Fibroblast of lung (primary cell): ENCODE measurements around the gene C2orf76. TPM values are rescaled to one million over a fixed set of nuclear protein-coding genes. Genes with fewer than 3 reads are reported as not detected.

Source experiments
- DNase-seq, 2 donors: peaks; one replicate each; pipeline versions ENCODE4 v3.0.0 to v3.0.0-alpha.2; 2010; ENCODE audit warnings: low read depth in 2 of 2
- H2AFZ ChIP-seq: 2 replicates; pipeline ENCODE4 v1.5.1; 2012; ENCODE audit warnings: low read length, control low read depth, inconsistent platforms
- H3K27ac ChIP-seq: 2 replicates; pipeline ENCODE4 v1.5.1; 2011; ENCODE audit warnings: low read length, control low read depth; ENCODE audit not compliant: insufficient read depth
- H3K27me3 ChIP-seq: 2 replicates; pipeline ENCODE4 v1.5.1; 2011; ENCODE audit warnings: mild to moderate bottlenecking, low read length; ENCODE audit not compliant: control insufficient read depth, insufficient read depth
- H3K36me3 ChIP-seq: 2 replicates; pipeline ENCODE4 v1.5.1; 2011; ENCODE audit warnings: low read length; ENCODE audit not compliant: control insufficient read depth, insufficient read depth
- H3K4me1 ChIP-seq: 2 replicates; pipeline ENCODE4 v1.5.1; 2011; ENCODE audit warnings: low read length; ENCODE audit not compliant: control insufficient read depth, insufficient read depth; ENCODE audit errors: extremely low read depth
- H3K4me2 ChIP-seq: 2 replicates; pipeline ENCODE4 v1.5.1; 2011; ENCODE audit warnings: low read length, control low read depth; ENCODE audit not compliant: insufficient read depth; ENCODE audit errors: extremely low read depth
- H3K4me3 ChIP-seq, 4 experiments: fragments of 200-600 bp in 1 of 4; sonication (generic) in 1 of 4; replicated peaks in 1 of 4; 2 replicates each; pipeline ENCODE4 v1.5.1; 2011 to 2016; ENCODE audit warnings: low read length in 4 of 4, low read depth in 3 of 4, mild to moderate bottlenecking in 3 of 4, control low read depth in 2 of 4, inconsistent platforms in 1 of 4, mixed read lengths in 1 of 4; ENCODE audit not compliant: insufficient read depth in 1 of 4; ENCODE audit errors: control extremely low read depth in 1 of 4
- H3K79me2 ChIP-seq: 2 replicates; pipeline ENCODE4 v1.5.1; 2012; ENCODE audit warnings: mild to moderate bottlenecking, low read length, inconsistent platforms; ENCODE audit not compliant: control insufficient read depth, insufficient read depth
- H3K9ac ChIP-seq: 2 replicates; pipeline ENCODE4 v1.5.1; 2011; ENCODE audit warnings: mild to moderate bottlenecking, low read length, control low read depth; ENCODE audit not compliant: insufficient read depth
- H3K9me3 ChIP-seq: 2 replicates; pipeline ENCODE4 v1.5.1; 2012; ENCODE audit warnings: low read depth, low read length; ENCODE audit not compliant: control insufficient read depth, insufficient read depth
- H4K20me1 ChIP-seq: 2 replicates; pipeline ENCODE4 v1.5.1; 2011; ENCODE audit warnings: low read length; ENCODE audit not compliant: control insufficient read depth, insufficient read depth; ENCODE audit errors: extremely low read depth
- EZH2 ChIP-seq: IDR thresholded peaks from 2 replicates; pipeline ENCODE4 v1.5.1; 2012; ENCODE audit warnings: low read length, control low read depth, mild to moderate bottlenecking; ENCODE audit errors: missing control alignments
- polyA plus RNA-seq, 2 donors: library from polyadenylated mRNA; depleted of rRNA in 1 of 2; stranded (reverse) in 1 of 2; unstranded in 1 of 2; fragments of >200 nt; gene quantifications; 2 replicates each; pipeline ENCODE4 v1.2.1, GENCODE V29; 2011 to 2012; ENCODE audit warnings: missing spikeins in 1 of 2
- total RNA-seq: library from RNA; depleted of rRNA; stranded (reverse); fragments of >200 nt; gene quantifications from 2 replicates; pipeline ENCODE4 v1.2.1, GENCODE V29; 2014
- TF ChIP-seq, protein P1 (sequence below), 2 donors: IDR thresholded peaks in 1 of 2; conservative IDR thresholded peaks in 1 of 2; 1 replicate in 1 of 2; 2 replicates in 1 of 2; pipeline ENCODE4 v1.5.1; 2011 to 2012; ENCODE audit warnings: low read length in 2 of 2, control low read depth in 1 of 2, inconsistent platforms in 1 of 2, low read depth in 1 of 2, mild to moderate bottlenecking in 1 of 2

Gene C2orf76
- total and polyA plus RNA-seq, 2 donors (not counting 1 experiment from before 2014, with no cell fraction given), result 14.6 to 17.8 TPM

DNA sequence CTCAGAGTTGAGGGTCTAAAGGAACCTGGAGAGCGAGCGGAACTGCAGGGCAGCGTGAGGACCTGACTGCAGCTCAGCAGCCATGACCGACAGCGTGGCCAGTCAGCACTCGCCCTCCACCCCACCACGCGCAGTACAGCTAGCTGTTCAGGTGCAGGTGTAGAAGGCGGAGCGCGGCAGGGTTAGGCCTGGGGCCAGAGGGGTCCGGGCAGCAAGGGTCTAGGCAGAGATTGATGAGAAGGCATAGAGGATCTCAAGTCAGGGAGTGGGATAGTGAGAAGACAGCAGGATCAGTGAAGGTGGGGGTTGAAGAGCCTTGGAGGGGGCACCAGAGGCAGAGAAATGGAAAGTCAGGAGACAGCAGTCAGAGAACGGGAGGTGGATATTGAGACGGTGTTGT, 72.0 kb downstream of the C2orf76 start:
- H3K9ac ChIP-seq, result no peak overlapping the region
- H3K4me1 ChIP-seq, result no peaks in the 10 kb centered on the region
- DNase-seq, result no peak
- no peaks in the 10 kb centered on the region for H3K79me2 ChIP-seq
- H3K27ac ChIP-seq, result no peak overlapping the region
- TF ChIP-seq, protein P1, sequence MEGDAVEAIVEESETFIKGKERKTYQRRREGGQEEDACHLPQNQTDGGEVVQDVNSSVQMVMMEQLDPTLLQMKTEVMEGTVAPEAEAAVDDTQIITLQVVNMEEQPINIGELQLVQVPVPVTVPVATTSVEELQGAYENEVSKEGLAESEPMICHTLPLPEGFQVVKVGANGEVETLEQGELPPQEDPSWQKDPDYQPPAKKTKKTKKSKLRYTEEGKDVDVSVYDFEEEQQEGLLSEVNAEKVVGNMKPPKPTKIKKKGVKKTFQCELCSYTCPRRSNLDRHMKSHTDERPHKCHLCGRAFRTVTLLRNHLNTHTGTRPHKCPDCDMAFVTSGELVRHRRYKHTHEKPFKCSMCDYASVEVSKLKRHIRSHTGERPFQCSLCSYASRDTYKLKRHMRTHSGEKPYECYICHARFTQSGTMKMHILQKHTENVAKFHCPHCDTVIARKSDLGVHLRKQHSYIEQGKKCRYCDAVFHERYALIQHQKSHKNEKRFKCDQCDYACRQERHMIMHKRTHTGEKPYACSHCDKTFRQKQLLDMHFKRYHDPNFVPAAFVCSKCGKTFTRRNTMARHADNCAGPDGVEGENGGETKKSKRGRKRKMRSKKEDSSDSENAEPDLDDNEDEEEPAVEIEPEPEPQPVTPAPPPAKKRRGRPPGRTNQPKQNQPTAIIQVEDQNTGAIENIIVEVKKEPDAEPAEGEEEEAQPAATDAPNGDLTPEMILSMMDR (conservative IDR thresholded peaks at IDR 0.05 in 1 of 2, IDR thresholded peaks at IDR 0.05 in 1 of 2; ENCODE audit: low read depth in 1 of 2, low read length in 2 of 2), result no peak
- no peak for TF ChIP-seq EZH2
- no peaks in the 10 kb centered on the region for H4K20me1 ChIP-seq
- no peaks in the 10 kb centered on the region for H3K27me3 ChIP-seq
- no peak overlapping the region for H3K4me3 ChIP-seq
- H3K36me3 ChIP-seq, result no peaks in the 10 kb centered on the region
- H3K4me2 ChIP-seq, result no peak overlapping the region
- no peaks in the 10 kb centered on the region for H3K9me3 ChIP-seq
- H2AFZ ChIP-seq, result no peak overlapping the region

DNA sequence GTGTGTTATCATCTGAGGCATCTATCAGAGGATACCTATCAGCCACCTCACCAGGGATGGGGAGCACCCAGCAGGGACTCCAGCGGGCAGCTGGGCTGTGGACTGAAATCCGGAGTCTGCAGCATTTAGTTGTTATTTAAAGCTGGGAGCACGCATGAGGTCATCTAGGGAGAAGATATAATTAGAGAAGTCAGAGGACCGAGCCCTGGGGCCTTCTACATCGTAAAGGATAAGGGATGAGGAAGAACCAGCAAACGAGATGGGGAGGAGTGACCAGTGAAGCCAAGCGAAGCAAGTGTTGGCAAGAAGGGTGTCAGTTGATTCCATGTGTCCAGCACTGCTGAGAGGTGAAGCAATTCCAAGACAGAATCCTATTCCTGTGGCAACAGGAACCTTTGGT, 72.7 kb downstream of the C2orf76 start:
- Histone ChIP-seq H3K9ac (no peak overlapping the region), H3K4me1 (no peaks in the 10 kb centered on the region), H3K9me3 (no peaks in the 10 kb centered on the region), H3K27me3 (no peaks in the 10 kb centered on the region), H4K20me1 (no peaks in the 10 kb centered on the region), H3K36me3 (no peaks in the 10 kb centered on the region), H2AFZ (no peak overlapping the region), H3K27ac (no peak overlapping the region), H3K79me2 (no peaks in the 10 kb centered on the region), H3K4me3 (no peak overlapping the region), H3K4me2 (no peak overlapping the region)
- TF ChIP-seq EZH2, result no peak
- TF ChIP-seq, protein P1 (conservative IDR thresholded peaks at IDR 0.05 in 1 of 2, IDR thresholded peaks at IDR 0.05 in 1 of 2; ENCODE audit: low read depth in 1 of 2, low read length in 2 of 2), result no peak
- no peak for DNase-seq

DNA sequence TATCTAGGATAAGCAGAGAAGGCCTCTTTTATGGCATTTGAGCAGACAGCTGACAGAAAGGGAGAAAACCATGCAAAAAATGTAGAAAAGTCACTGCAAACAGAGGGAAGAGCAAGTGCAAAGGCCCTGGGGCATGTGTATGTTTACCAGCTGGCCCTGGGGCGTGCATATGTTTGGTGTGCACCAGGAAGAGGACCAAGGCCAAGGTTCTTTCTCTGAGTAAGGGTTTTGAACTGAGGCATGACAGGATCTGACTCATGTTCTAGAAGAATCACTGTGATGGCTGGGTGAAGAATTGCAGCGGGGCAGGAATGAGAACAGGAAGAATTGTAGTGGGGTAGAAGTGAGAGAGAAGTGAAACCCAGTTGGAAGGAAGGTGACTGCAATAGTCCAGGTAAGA, 73.4 kb downstream of the C2orf76 start:
- H3K4me3 ChIP-seq, result no peak overlapping the region
- peak; percentile 6 to 15 for DNase-seq
- H3K4me2 ChIP-seq, result no peak overlapping the region
- H4K20me1 ChIP-seq, result no peaks in the 10 kb centered on the region
- H2AFZ ChIP-seq, result no peak overlapping the region
- H3K27ac ChIP-seq, result no peak overlapping the region
- TF ChIP-seq, protein P1 (conservative IDR thresholded peaks at IDR 0.05 in 1 of 2, IDR thresholded peaks at IDR 0.05 in 1 of 2; ENCODE audit: low read depth in 1 of 2, low read length in 2 of 2), result no peak
- TF ChIP-seq EZH2, result no peak
- no peaks in the 10 kb centered on the region for H3K36me3 ChIP-seq
- H3K9me3 ChIP-seq, result no peaks in the 10 kb centered on the region
- H3K79me2 ChIP-seq, result no peaks in the 10 kb centered on the region
- H3K9ac ChIP-seq, result no peak overlapping the region
- no peaks in the 10 kb centered on the region for H3K27me3 ChIP-seq
- no peaks in the 10 kb centered on the region for H3K4me1 ChIP-seq
